ENCODE results near the gene DYSF.

Gene DYSF

DNA sequence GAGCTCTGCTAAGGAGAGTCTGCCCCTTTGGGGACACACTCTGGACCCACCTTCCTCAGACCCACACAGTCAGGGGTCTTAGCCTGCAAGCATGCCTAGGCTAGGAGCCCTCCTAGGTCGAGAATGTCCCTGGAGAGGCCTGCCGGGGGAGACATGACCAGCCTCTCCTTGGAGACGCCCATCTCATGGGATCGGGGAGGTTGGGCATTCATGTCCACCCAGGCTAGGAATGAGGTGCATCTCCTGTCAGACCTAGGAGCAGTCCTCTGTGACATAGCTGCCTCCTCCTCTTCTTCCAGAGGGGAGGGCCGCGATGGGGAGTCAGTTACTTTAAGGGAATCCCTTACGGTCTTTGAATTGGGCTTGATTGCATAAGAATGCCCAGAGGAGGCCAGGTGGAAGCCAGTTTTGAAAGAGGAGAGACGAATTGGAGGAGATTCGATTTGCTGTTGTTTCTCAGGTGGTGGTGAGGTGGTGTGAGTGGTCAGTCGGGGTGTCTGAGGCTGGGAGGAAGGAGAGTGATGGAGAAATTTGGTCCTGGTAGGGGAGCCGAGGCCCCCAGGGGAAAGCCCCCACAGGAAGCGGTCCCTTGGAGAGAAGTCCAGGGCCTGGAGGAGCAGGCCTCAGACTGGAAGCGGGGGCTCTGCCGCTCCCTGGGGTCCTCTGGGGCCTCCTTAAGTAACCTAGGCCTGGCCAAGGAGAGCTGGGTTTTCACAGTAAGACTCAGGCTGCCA lies 241.3 kb downstream of the DYSF start:
- TF ChIP-seq FOXM1 (IDR thresholded peaks at IDR 0.05; ENCODE audit: borderline replicate concordance, low read depth) (no peak), ZBTB7A (IDR thresholded peaks at IDR 0.05; ENCODE audit: low read depth) (no peak), TCF12 (IDR thresholded peaks at IDR 0.05; ENCODE audit: low read depth) (no peak), RAD21 (IDR thresholded peaks at IDR 0.05; ENCODE audit: low read depth) (no peak), CEBPB (IDR thresholded peaks at IDR 0.05) (no peak), YY1 (IDR thresholded peaks at IDR 0.05; ENCODE audit: low read depth) (no peak), TEAD4 (IDR thresholded peaks at IDR 0.05) (no peak), EGR1 (IDR thresholded peaks at IDR 0.05) (no peak), CREB1 (IDR thresholded peaks at IDR 0.05; ENCODE audit: low read depth) (no peak), TAF1 (IDR thresholded peaks at IDR 0.05; ENCODE audit: low read depth) (no peak), NFIC (IDR thresholded peaks at IDR 0.05) (no peak), EP300 (IDR thresholded peaks at IDR 0.05; ENCODE audit: borderline replicate concordance) (no peak)
- TF ChIP-seq, protein P1, sequence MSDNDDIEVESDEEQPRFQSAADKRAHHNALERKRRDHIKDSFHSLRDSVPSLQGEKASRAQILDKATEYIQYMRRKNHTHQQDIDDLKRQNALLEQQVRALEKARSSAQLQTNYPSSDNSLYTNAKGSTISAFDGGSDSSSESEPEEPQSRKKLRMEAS (IDR thresholded peaks at IDR 0.05), result no peak
- TF ChIP-seq, protein P2, sequence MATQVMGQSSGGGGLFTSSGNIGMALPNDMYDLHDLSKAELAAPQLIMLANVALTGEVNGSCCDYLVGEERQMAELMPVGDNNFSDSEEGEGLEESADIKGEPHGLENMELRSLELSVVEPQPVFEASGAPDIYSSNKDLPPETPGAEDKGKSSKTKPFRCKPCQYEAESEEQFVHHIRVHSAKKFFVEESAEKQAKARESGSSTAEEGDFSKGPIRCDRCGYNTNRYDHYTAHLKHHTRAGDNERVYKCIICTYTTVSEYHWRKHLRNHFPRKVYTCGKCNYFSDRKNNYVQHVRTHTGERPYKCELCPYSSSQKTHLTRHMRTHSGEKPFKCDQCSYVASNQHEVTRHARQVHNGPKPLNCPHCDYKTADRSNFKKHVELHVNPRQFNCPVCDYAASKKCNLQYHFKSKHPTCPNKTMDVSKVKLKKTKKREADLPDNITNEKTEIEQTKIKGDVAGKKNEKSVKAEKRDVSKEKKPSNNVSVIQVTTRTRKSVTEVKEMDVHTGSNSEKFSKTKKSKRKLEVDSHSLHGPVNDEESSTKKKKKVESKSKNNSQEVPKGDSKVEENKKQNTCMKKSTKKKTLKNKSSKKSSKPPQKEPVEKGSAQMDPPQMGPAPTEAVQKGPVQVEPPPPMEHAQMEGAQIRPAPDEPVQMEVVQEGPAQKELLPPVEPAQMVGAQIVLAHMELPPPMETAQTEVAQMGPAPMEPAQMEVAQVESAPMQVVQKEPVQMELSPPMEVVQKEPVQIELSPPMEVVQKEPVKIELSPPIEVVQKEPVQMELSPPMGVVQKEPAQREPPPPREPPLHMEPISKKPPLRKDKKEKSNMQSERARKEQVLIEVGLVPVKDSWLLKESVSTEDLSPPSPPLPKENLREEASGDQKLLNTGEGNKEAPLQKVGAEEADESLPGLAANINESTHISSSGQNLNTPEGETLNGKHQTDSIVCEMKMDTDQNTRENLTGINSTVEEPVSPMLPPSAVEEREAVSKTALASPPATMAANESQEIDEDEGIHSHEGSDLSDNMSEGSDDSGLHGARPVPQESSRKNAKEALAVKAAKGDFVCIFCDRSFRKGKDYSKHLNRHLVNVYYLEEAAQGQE (IDR thresholded peaks at IDR 0.05; ENCODE audit: low read depth), result no peak
- TF ChIP-seq, protein P3, sequence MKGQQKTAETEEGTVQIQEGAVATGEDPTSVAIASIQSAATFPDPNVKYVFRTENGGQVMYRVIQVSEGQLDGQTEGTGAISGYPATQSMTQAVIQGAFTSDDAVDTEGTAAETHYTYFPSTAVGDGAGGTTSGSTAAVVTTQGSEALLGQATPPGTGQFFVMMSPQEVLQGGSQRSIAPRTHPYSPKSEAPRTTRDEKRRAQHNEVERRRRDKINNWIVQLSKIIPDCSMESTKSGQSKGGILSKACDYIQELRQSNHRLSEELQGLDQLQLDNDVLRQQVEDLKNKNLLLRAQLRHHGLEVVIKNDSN (IDR thresholded peaks at IDR 0.05), result no peak

DNA sequence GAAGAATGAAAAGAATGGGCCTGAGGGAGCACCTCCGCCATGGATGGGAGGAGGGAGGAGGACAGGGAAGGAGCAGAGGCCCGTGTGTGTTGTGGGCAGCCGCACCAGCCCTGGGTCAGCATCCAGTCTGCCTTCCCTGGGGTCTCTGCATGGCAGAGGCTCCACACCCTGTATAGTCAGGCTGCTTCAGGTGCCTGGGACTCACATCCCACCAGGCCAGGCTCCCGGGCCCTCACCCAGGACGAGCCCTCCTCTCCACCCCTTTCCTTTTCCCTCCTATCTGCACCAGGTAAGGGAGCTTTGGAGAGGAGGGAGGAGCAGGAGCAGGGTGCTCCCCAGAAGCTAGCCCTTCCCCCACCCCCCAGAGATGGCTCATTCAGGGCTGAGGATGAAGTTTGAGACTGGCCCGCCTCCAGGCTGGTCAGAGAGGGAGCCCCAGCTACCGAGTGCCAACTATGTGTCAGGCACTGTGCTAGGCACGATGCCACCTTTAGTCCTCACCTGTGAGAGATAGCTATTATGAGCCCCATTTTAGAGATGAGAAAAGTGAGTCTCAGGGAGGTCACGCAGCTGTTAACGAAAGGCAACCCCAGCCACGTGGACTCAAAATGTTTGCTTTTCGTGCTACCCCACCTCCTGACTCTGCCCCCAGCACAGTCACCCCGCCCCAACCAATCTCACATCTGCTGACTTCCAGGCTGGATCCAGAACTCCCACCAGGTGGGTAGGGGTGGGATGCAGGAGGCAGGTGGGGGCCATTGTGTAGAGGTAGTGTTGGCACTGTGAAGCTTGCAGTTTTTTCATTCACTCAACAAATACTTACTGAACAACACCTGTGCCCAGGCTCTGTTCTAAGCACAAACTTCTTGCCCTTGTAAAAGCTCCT lies 242.1 kb downstream of the DYSF start:
- no peak for TF ChIP-seq TCF12 (IDR thresholded peaks at IDR 0.05; ENCODE audit: low read depth)
- TF ChIP-seq NFIC (IDR thresholded peaks at IDR 0.05), result no peak
- TF ChIP-seq, protein P1 (IDR thresholded peaks at IDR 0.05), result no peak
- TF ChIP-seq YY1 (IDR thresholded peaks at IDR 0.05; ENCODE audit: low read depth), result no peak
- no peak for TF ChIP-seq EP300 (IDR thresholded peaks at IDR 0.05; ENCODE audit: borderline replicate concordance)
- TF ChIP-seq, protein P3 (IDR thresholded peaks at IDR 0.05), result no peak
- TF ChIP-seq FOXM1 (IDR thresholded peaks at IDR 0.05; ENCODE audit: borderline replicate concordance, low read depth), result no peak
- TF ChIP-seq CEBPB (IDR thresholded peaks at IDR 0.05), result no peak
- TF ChIP-seq RAD21 (IDR thresholded peaks at IDR 0.05; ENCODE audit: low read depth), result no peak
- TF ChIP-seq EGR1 (IDR thresholded peaks at IDR 0.05), result no peak
- no peak for TF ChIP-seq TAF1 (IDR thresholded peaks at IDR 0.05; ENCODE audit: low read depth)
- TF ChIP-seq, protein P2 (IDR thresholded peaks at IDR 0.05; ENCODE audit: low read depth), result no peak
- TF ChIP-seq CREB1 (IDR thresholded peaks at IDR 0.05; ENCODE audit: low read depth), result no peak
- TF ChIP-seq ZBTB7A (IDR thresholded peaks at IDR 0.05; ENCODE audit: low read depth), result no peak
- no peak for TF ChIP-seq TEAD4 (IDR thresholded peaks at IDR 0.05)

DNA sequence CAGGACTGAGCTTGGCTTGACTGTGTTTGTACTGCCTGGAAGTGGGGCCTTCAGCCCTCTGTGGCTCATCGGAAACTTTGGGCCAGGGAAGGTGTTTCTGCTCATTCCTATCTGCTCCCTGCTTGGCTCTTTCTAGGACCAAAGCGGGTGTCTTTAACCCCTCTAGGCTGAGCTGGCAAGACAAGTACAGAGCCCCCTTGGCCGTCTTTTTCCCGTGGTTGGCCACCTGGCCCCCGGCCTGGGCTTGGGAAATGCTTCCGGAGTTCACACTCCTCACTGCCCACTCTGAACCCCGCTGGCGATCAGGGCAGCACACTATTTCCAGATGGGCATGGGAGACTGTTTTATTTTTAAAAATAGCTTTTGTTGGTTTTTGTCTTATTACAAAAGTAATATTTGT lies 243.0 kb downstream of the DYSF start:
- no peak for TF ChIP-seq EGR1 (IDR thresholded peaks at IDR 0.05)
- no peak for TF ChIP-seq TCF12 (IDR thresholded peaks at IDR 0.05; ENCODE audit: low read depth)
- no peak for TF ChIP-seq TAF1 (IDR thresholded peaks at IDR 0.05; ENCODE audit: low read depth)
- TF ChIP-seq, protein P1 (IDR thresholded peaks at IDR 0.05), result no peak
- TF ChIP-seq RAD21 (IDR thresholded peaks at IDR 0.05; ENCODE audit: low read depth), result no peak
- no peak for TF ChIP-seq TEAD4 (IDR thresholded peaks at IDR 0.05)
- TF ChIP-seq CEBPB (IDR thresholded peaks at IDR 0.05), result no peak
- no peak for TF ChIP-seq ZBTB7A (IDR thresholded peaks at IDR 0.05; ENCODE audit: low read depth)
- TF ChIP-seq, protein P2 (IDR thresholded peaks at IDR 0.05; ENCODE audit: low read depth), result no peak
- no peak for TF ChIP-seq YY1 (IDR thresholded peaks at IDR 0.05; ENCODE audit: low read depth)
- no peak for TF ChIP-seq FOXM1 (IDR thresholded peaks at IDR 0.05; ENCODE audit: borderline replicate concordance, low read depth)
- no peak for TF ChIP-seq EP300 (IDR thresholded peaks at IDR 0.05; ENCODE audit: borderline replicate concordance)
- no peak for TF ChIP-seq NFIC (IDR thresholded peaks at IDR 0.05)
- TF ChIP-seq, protein P3 (IDR thresholded peaks at IDR 0.05), result no peak
- TF ChIP-seq CREB1 (IDR thresholded peaks at IDR 0.05; ENCODE audit: low read depth), result no peak
